ENCODE data around the gene ISL2. TPM values are rescaled to one million over a fixed set of nuclear protein-coding genes. Genes with fewer than 3 reads are reported as not detected.

Gene ISL2
- polyA plus RNA-seq, 1 donor (not counting 4 experiments of a cell fraction or from before 2014, with no cell fraction given), result not detected

GRCh38 chr15:76344893-76345582 is 8.5 kb downstream of the ISL2 start:
- no peaks in the 10 kb centered on the region for H3K36me3 ChIP-seq (ENCODE audit: control insufficient read depth in 2 of 2, extremely low read depth in 1 of 2, insufficient read depth in 2 of 2, low read length in 2 of 2)
- no peak overlapping the region for H3K4me3 ChIP-seq (ENCODE audit: control insufficient read depth in 2 of 3, extremely low read depth in 1 of 3, insufficient read depth in 2 of 3, low read depth in 1 of 3, low read length in 3 of 3)
- no peak for DNase-seq (ENCODE audit: low read depth, low spot score)
- no peaks in the 10 kb centered on the region for H3K9me3 ChIP-seq (ENCODE audit: control insufficient read depth, low read depth, low read length)
- H3K9ac ChIP-seq (ENCODE audit: control insufficient read depth, extremely low read depth, insufficient read depth, low read length), result no peak overlapping the region
- H3K4me1 ChIP-seq (ENCODE audit: control insufficient read depth, extremely low read depth, insufficient read depth, low read length), result peaks cover 11% of the 10 kb centered on the region
- H3K27me3 ChIP-seq (ENCODE audit: control insufficient read depth, extremely low read depth, insufficient read depth, low read length), result peaks cover 73% of the 10 kb centered on the region
- H3K79me2 ChIP-seq (ENCODE audit: control insufficient read depth, insufficient read depth, low read length), result no peaks in the 10 kb centered on the region
- no peak overlapping the region for H3K4me2 ChIP-seq (ENCODE audit: control insufficient read depth, extremely low read depth, insufficient read depth, low read depth, low read length)
- no peaks in the 10 kb centered on the region for H4K20me1 ChIP-seq (ENCODE audit: control insufficient read depth, extremely low read depth, insufficient read depth, low read length)
- TF ChIP-seq CTCF (optimal IDR thresholded peaks at IDR 0.05 in 1 of 3, IDR thresholded peaks at IDR 0.05 in 1 of 3, conservative IDR thresholded peaks at IDR 0.05 in 1 of 3; ENCODE audit: extremely low read depth in 1 of 3, insufficient read depth in 2 of 3, low read length in 3 of 3) (no peak), EZH2 (IDR thresholded peaks at IDR 0.05; ENCODE audit: low read length) (no peak)
- H2AFZ ChIP-seq (ENCODE audit: control insufficient read depth, low read length), result no peak overlapping the region
- H3K27ac ChIP-seq (ENCODE audit: control insufficient read depth, insufficient read depth, low read length), result no peak overlapping the region
- H3K9me1 ChIP-seq (ENCODE audit: control insufficient read depth, extremely low read depth, insufficient read depth, low read length), result no peaks in the 10 kb centered on the region
- dilution Hi-C loops (cut with MboI; ENCODE audit: extremely low pct_ligation_motif_present, low sequenced_read_pairs), result no loop called here
- FAIRE-seq, result peak; percentile 9

GRCh38 chr15:76345583-76345879 is 9.0 kb downstream of the ISL2 start:
- Histone ChIP-seq H3K4me3 (ENCODE audit: control insufficient read depth in 2 of 3, extremely low read depth in 1 of 3, insufficient read depth in 2 of 3, low read depth in 1 of 3, low read length in 3 of 3) (peak overlapping the region in 2 of 3 experiments; percentile 70 to 73), H3K4me1 (ENCODE audit: control insufficient read depth, extremely low read depth, insufficient read depth, low read length) (peaks cover 7% of the 10 kb centered on the region), H3K4me2 (ENCODE audit: control insufficient read depth, extremely low read depth, insufficient read depth, low read depth, low read length) (peak overlapping the region; percentile 85), H3K27ac (ENCODE audit: control insufficient read depth, insufficient read depth, low read length) (no peak overlapping the region), H3K79me2 (ENCODE audit: control insufficient read depth, insufficient read depth, low read length) (no peaks in the 10 kb centered on the region), H2AFZ (ENCODE audit: control insufficient read depth, low read length) (no peak overlapping the region), H3K9me3 (ENCODE audit: control insufficient read depth, low read depth, low read length) (no peaks in the 10 kb centered on the region), H4K20me1 (ENCODE audit: control insufficient read depth, extremely low read depth, insufficient read depth, low read length) (no peaks in the 10 kb centered on the region), H3K27me3 (ENCODE audit: control insufficient read depth, extremely low read depth, insufficient read depth, low read length) (peaks cover 68% of the 10 kb centered on the region), H3K9ac (ENCODE audit: control insufficient read depth, extremely low read depth, insufficient read depth, low read length) (no peak overlapping the region), H3K9me1 (ENCODE audit: control insufficient read depth, extremely low read depth, insufficient read depth, low read length) (no peaks in the 10 kb centered on the region), H3K36me3 (ENCODE audit: control insufficient read depth in 2 of 2, extremely low read depth in 1 of 2, insufficient read depth in 2 of 2, low read length in 2 of 2) (no peaks in the 10 kb centered on the region)
- dilution Hi-C loops (cut with MboI; ENCODE audit: extremely low pct_ligation_motif_present, low sequenced_read_pairs), result no loop called here
- TF ChIP-seq EZH2 (IDR thresholded peaks at IDR 0.05; ENCODE audit: low read length) (no peak), CTCF (optimal IDR thresholded peaks at IDR 0.05 in 1 of 3, IDR thresholded peaks at IDR 0.05 in 1 of 3, conservative IDR thresholded peaks at IDR 0.05 in 1 of 3; ENCODE audit: extremely low read depth in 1 of 3, insufficient read depth in 2 of 3, low read length in 3 of 3) (no peak)
- no peak for FAIRE-seq
- DNase-seq (ENCODE audit: low read depth, low spot score), result no peak

All from keratinocyte (primary cell).